HEK293 (cell line): ENCODE data around the gene PHAX.
A peak's percentile ranks its signal among the peaks of the same experiment; 100 is the strongest.

ENCODE experiments used
- CTCF ChIA-PET: fragments of 350-600 bp; formaldehyde crosslinking; extraction: SDS; loops from one replicate; lab custom pipeline; 2021; ENCODE audit warnings: antibody characterized with exemption; lab: Yijun Ruan, JAX
- POLR2A ChIA-PET: fragments of 300-600 bp; formaldehyde crosslinking; extraction: SDS; loops from one replicate; lab custom pipeline; 2020; ENCODE audit warnings: antibody characterized with exemption, inconsistent platforms; lab: Yijun Ruan, JAX
- H3K27ac ChIP-seq: fragments of 200-500 bp; sonication (Bioruptor generic); 2 replicates; pipeline ENCODE4 v1.5.1; 2014; ENCODE audit warnings: low read depth, low read length, control low read depth, inconsistent platforms; ENCODE audit errors: extremely low read depth
- H3K36me3 ChIP-seq, 2 experiments: fragments of 200-500 bp in 1 of 2; sonication (Bioruptor generic) in 1 of 2; 1 replicate in 1 of 2; 2 replicates in 1 of 2; pipeline ENCODE4 v1.5.1; 2014 to 2017; ENCODE audit warnings: inconsistent platforms in 2 of 2, low read length in 2 of 2; ENCODE audit not compliant: control insufficient read depth in 2 of 2, insufficient read depth in 1 of 2
- H3K4me1 ChIP-seq: fragments of 200-500 bp; sonication (Bioruptor generic); 2 replicates; pipeline ENCODE4 v1.5.1; 2014; ENCODE audit warnings: mild to moderate bottlenecking, low read length, inconsistent platforms; ENCODE audit not compliant: control insufficient read depth, insufficient read depth
- H3K4me3 ChIP-seq: 2 replicates; pipeline ENCODE4 v1.5.1; 2011; ENCODE audit warnings: low read depth, mild to moderate bottlenecking, control low read depth, low read length, moderate library complexity
- H3K9me3 ChIP-seq: fragments of 200-500 bp; sonication (Bioruptor generic); 2 replicates; pipeline ENCODE4 v1.5.1; 2014; ENCODE audit warnings: low read depth, low read length, inconsistent platforms; ENCODE audit not compliant: control insufficient read depth, insufficient read depth
- EGR2 ChIP-seq: fragments of 450-650 bp; formaldehyde crosslinking; IDR thresholded peaks from 2 replicates; pipeline ENCODE4 v1.5.1; 2016; ENCODE audit warnings: low read depth, missing biosample characterization, missing genetic modification characterization
- REPIN1 ChIP-seq: fragments of 450-650 bp; formaldehyde crosslinking; IDR thresholded peaks from 2 replicates; pipeline ENCODE4 v1.5.1; 2017; ENCODE audit warnings: missing biosample characterization, missing genetic modification characterization, low read depth
- SALL2 ChIP-seq: fragments of 450-650 bp; formaldehyde crosslinking; IDR thresholded peaks from 2 replicates; pipeline ENCODE4 v1.5.0; 2017; ENCODE audit warnings: missing biosample characterization, mild to moderate bottlenecking, missing genetic modification characterization, borderline replicate concordance
- SP7 ChIP-seq: fragments of 450-650 bp; formaldehyde crosslinking; IDR thresholded peaks from 2 replicates; pipeline ENCODE4 v1.5.1; 2016; ENCODE audit warnings: missing biosample characterization, missing genetic modification characterization
- ZNF112 ChIP-seq: fragments of 450-650 bp; formaldehyde crosslinking; IDR thresholded peaks from 2 replicates; pipeline ENCODE4 v1.5.0; 2017; ENCODE audit warnings: missing biosample characterization, missing genetic modification characterization
- ZNF132 ChIP-seq: fragments of 450-650 bp; formaldehyde crosslinking; IDR thresholded peaks from 2 replicates; pipeline ENCODE4 v1.5.1; 2017; ENCODE audit warnings: missing biosample characterization, missing genetic modification characterization, borderline replicate concordance
- ZNF157 ChIP-seq: fragments of 450-650 bp; formaldehyde crosslinking; IDR thresholded peaks from 2 replicates; pipeline ENCODE4 v1.5.1; 2016; ENCODE audit warnings: missing biosample characterization, missing genetic modification characterization
- ZNF202 ChIP-seq: fragments of 450-650 bp; formaldehyde crosslinking; IDR thresholded peaks from 2 replicates; pipeline ENCODE4 v1.5.1; 2016; ENCODE audit warnings: missing biosample characterization, missing genetic modification characterization, borderline replicate concordance
- ZNF24 ChIP-seq: fragments of 450-650 bp; formaldehyde crosslinking; IDR thresholded peaks from 2 replicates; pipeline ENCODE4 v1.5.1; 2016; ENCODE audit warnings: missing biosample characterization, missing genetic modification characterization
- ZNF248 ChIP-seq: fragments of 450-650 bp; formaldehyde crosslinking; IDR thresholded peaks from 2 replicates; pipeline ENCODE4 v1.5.1; 2017; ENCODE audit warnings: missing biosample characterization, missing genetic modification characterization
- ZNF366 ChIP-seq: fragments of 450-650 bp; formaldehyde crosslinking; conservative IDR thresholded peaks from 2 replicates; pipeline ENCODE4 v1.5.1; 2016; ENCODE audit warnings: missing biosample characterization, missing genetic modification characterization
- ZNF37A ChIP-seq: fragments of 450-650 bp; IDR thresholded peaks from 2 replicates; pipeline ENCODE4 v1.5.1; 2018; ENCODE audit warnings: missing biosample characterization, missing genetic modification characterization
- ZNF391 ChIP-seq: fragments of 450-650 bp; formaldehyde crosslinking; IDR thresholded peaks from 2 replicates; pipeline ENCODE4 v1.5.1; 2016; ENCODE audit warnings: low read depth, missing biosample characterization, missing genetic modification characterization, borderline replicate concordance
- ZNF473 ChIP-seq: fragments of 450-650 bp; formaldehyde crosslinking; IDR thresholded peaks from 2 replicates; pipeline ENCODE4 v1.5.1; 2017; ENCODE audit warnings: missing biosample characterization, missing genetic modification characterization
- ZNF48 ChIP-seq: fragments of 450-650 bp; formaldehyde crosslinking; IDR thresholded peaks from 2 replicates; pipeline ENCODE4 v1.5.1; 2016; ENCODE audit warnings: missing biosample characterization, missing genetic modification characterization
- ZNF560 ChIP-seq: fragments of 450-650 bp; formaldehyde crosslinking; IDR thresholded peaks from 2 replicates; pipeline ENCODE4 v1.5.1; 2017; ENCODE audit warnings: missing biosample characterization, missing genetic modification characterization, borderline replicate concordance
- ZNF571 ChIP-seq: fragments of 450-650 bp; formaldehyde crosslinking; IDR thresholded peaks from 2 replicates; pipeline ENCODE4 v1.5.0; 2017; ENCODE audit warnings: missing biosample characterization, missing genetic modification characterization
- ZNF677 ChIP-seq: fragments of 450-650 bp; IDR thresholded peaks from 2 replicates; pipeline ENCODE4 v1.5.0; 2018; ENCODE audit warnings: missing biosample characterization, mild to moderate bottlenecking, missing genetic modification characterization, moderate library complexity
- ZNF747 ChIP-seq: fragments of 450-650 bp; formaldehyde crosslinking; IDR thresholded peaks from 2 replicates; pipeline ENCODE4 v1.5.1; 2016; ENCODE audit warnings: missing biosample characterization, missing genetic modification characterization
- ZNF792 ChIP-seq: fragments of 450-650 bp; formaldehyde crosslinking; IDR thresholded peaks from 2 replicates; pipeline ENCODE4 v1.5.1; 2016; ENCODE audit warnings: missing biosample characterization, missing genetic modification characterization
- TF ChIP-seq, protein P1 (sequence below): fragments of 450-650 bp; formaldehyde crosslinking; IDR thresholded peaks from 2 replicates; pipeline ENCODE4 v1.5.1; 2016; ENCODE audit warnings: missing biosample characterization, missing genetic modification characterization
- TF ChIP-seq, protein P2 (sequence below): fragments of 450-650 bp; formaldehyde crosslinking; IDR thresholded peaks from 2 replicates; pipeline ENCODE4 v1.5.1; 2016; ENCODE audit warnings: missing biosample characterization, missing genetic modification characterization

PHAX gene

DNA sequence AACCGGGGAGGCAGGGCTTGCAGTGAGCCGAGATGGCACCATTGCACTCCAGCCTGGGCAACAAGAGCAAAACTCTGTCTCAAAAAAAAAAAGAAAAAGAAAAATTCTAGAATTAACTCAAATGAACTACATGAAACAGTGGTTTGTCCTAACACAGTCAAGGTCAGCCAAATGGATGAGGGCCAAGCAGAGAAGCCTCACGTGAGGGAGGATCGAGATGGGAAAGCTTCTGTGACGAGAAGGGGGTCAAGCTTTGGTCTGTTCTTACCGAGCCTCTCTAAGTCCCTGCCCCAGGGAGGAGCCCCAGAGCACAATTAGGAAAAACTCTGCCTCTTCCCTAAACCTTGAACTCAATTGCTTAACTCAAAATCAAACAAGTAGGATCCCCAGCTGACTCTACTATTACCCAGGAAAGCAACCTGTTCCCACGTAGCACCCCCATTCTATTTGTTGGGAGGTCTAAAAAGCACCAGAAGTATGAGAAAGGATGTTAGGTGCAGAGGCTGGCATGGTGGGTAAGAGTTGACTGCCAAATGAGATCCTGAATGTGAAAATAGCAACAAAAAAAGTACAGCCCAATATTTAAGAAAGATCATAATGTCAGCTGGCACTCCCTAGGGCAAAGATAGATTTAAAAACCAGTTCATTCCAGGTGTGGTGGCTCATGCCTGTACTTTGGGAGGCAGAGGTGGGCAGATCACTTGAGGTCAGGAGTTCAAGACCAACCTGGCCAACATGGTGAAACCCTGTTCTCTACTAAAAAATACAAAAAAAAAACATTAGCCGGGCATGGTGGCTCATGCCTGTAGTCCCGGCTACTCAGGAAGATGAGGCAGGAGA is 13.0 kb upstream of the PHAX start:
- CTCF ChIA-PET = no interaction called here
- POLR2A ChIA-PET = no interaction called here
- H3K36me3 ChIP-seq = peaks cover 61 to 92% of the 10 kb centered on the region in 2 experiments

DNA sequence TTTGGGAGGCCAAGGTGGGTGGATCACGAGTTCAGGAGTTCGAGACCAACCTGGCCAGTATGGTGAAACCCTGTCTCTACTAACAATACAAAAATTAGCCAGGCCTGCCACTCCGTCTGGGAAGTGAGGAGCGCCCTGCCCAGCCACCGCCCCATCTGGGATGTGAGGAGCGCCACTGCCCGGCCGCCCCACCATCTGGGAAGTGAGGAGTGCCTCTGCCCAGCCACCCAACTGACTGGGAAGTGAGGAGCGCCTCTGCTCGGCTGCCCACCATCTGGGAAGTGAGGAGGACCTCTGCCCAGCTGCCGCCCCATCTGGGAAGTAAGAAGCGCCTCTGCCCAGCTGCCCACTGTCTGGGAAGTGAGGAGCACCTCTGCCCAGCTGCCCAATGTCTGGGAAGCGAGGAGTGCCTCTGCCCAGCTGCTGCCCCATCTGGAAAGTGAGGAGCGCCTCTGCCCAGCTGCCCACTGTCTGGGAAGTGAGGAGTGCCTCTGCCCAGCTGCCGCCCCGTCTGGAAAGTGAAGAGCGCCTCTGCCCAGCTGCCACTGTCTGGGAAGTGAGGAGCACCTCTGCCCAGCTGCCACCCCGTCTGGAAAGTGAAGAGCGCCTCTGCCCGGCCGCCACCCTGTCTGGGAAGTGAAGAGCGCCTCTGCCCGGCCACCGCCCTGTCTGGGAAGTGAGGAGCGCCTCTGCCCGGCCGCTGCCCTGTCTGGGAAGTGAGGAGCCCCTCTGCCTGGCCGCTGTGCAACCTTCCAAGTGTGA is 11.0 kb upstream of the PHAX start:
- Histone ChIP-seq H3K27ac (no peak overlapping the region), H3K4me1 (peaks cover 6% of the 10 kb centered on the region), H3K9me3 (no peaks in the 10 kb centered on the region), H3K36me3 (peaks cover 45 to 74% of the 10 kb centered on the region in 2 experiments), H3K4me3 (no peak overlapping the region)
- TF ChIP-seq ZNF48 (tag by site-specific recombination) = no peak
- TF ChIP-seq ZNF391 (tag by site-specific recombination) = no peak
- no peak for TF ChIP-seq ZNF157 (tag by site-specific recombination)
- TF ChIP-seq ZNF366 (tag by site-specific recombination) = no peak
- no peak for TF ChIP-seq SALL2 (tag by site-specific recombination)
- TF ChIP-seq ZNF24 (tag by site-specific recombination) = no peak
- no peak for TF ChIP-seq ZNF792 (tag by site-specific recombination)
- TF ChIP-seq ZNF473 (tag by site-specific recombination) = no peak
- TF ChIP-seq, protein P1, sequence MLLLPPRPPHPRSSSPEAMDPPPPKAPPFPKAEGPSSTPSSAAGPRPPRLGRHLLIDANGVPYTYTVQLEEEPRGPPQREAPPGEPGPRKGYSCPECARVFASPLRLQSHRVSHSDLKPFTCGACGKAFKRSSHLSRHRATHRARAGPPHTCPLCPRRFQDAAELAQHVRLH (tag by site-specific recombination) = no peak
- no peak for TF ChIP-seq ZNF37A (tag by site-specific recombination)
- TF ChIP-seq SP7 (tag by site-specific recombination) = no peak
- TF ChIP-seq ZNF747 (tag by site-specific recombination) = no peak
- no peak for TF ChIP-seq ZNF560 (tag by site-specific recombination)
- no peak for TF ChIP-seq REPIN1
- no peak for TF ChIP-seq ZNF571 (tag by site-specific recombination)
- TF ChIP-seq, protein P2, sequence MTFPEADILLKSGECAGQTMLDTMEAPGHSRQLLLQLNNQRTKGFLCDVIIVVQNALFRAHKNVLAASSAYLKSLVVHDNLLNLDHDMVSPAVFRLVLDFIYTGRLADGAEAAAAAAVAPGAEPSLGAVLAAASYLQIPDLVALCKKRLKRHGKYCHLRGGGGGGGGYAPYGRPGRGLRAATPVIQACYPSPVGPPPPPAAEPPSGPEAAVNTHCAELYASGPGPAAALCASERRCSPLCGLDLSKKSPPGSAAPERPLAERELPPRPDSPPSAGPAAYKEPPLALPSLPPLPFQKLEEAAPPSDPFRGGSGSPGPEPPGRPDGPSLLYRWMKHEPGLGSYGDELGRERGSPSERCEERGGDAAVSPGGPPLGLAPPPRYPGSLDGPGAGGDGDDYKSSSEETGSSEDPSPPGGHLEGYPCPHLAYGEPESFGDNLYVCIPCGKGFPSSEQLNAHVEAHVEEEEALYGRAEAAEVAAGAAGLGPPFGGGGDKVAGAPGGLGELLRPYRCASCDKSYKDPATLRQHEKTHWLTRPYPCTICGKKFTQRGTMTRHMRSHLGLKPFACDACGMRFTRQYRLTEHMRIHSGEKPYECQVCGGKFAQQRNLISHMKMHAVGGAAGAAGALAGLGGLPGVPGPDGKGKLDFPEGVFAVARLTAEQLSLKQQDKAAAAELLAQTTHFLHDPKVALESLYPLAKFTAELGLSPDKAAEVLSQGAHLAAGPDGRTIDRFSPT (tag by site-specific recombination) = no peak
- TF ChIP-seq ZNF202 (tag by site-specific recombination) = no peak
- no peak for TF ChIP-seq ZNF132 (tag by site-specific recombination)
- TF ChIP-seq EGR2 (tag by site-specific recombination) = no peak
- ChIA-PET CTCF (interaction anchor here (0.7 kb wide), 1 partner anchor 754 kb away, joined by 3 read pairs; no protein-coding TSS in a partner anchor), POLR2A (no interaction called here)

More for the DNA sequence above, 13.0 kb upstream of the PHAX start:
- Histone ChIP-seq H3K4me3 (no peak overlapping the region), H3K9me3 (no peaks in the 10 kb centered on the region), H3K4me1 (peaks cover 5% of the 10 kb centered on the region), H3K27ac (no peak overlapping the region)
- TF ChIP-seq ZNF112 (tag by site-specific recombination) = no peak
- TF ChIP-seq ZNF248 (tag by site-specific recombination) = no peak
- TF ChIP-seq ZNF677 (tag by site-specific recombination) = 0 out of 2 replicates have a peak, but pooled peaks have one; percentile 48
- TF ChIP-seq, all 188 proteins: peak for 1
